ENCODE data around the gene HS1BP3.

- TF ChIP-seq EZH2phosphoT487 (conservative IDR thresholded peaks at IDR 0.05; ENCODE audit: low read length) (no peak), CTCF (IDR thresholded peaks at IDR 0.05; ENCODE audit: insufficient read depth, low read length, poor library complexity, severe bottlenecking) (no peak)
Observed at GRCh38 chr2:20614201-20615067, 36.5 kb downstream of the HS1BP3 start.
